Neural cell (in vitro differentiated cells): ENCODE measurements around the gene NAE1. TPM values are rescaled to one million over a fixed set of nuclear protein-coding genes. Genes with fewer than 3 reads are reported as not detected.

Experiments used
- H2AFZ ChIP-seq: fragments of 200-600, 300-800 bp; sonication (generic), shearing (Covaris generic); 2 replicates; pipeline ENCODE4 v1.6.0; 2014; ENCODE audit warnings: low read depth, mild to moderate bottlenecking, antibody characterized with exemption, low read length, moderate library complexity
- H3F3A ChIP-seq: fragments of 200-600 bp; shearing (Covaris generic); 2 replicates; pipeline ENCODE4 v1.6.1; 2016; ENCODE audit warnings: mild to moderate bottlenecking, moderate library complexity, mixed read lengths, antibody characterized with exemption, low read length; ENCODE audit not compliant: insufficient read depth, poor library complexity, severe bottlenecking
- H3K27ac ChIP-seq: fragments of 200-600, 300-800 bp; sonication (generic), shearing (Covaris generic); 2 replicates; pipeline ENCODE4 v1.5.1; 2014; ENCODE audit warnings: mild to moderate bottlenecking, low read length, moderate library complexity
- H3K27me3 ChIP-seq: fragments of 300-800, 200-600 bp; sonication (generic), shearing (Covaris generic); 2 replicates; pipeline ENCODE4 v1.6.0; 2014; ENCODE audit warnings: mild to moderate bottlenecking, low read depth, low read length, moderate library complexity; ENCODE audit not compliant: insufficient read depth
- H3K36me3 ChIP-seq: fragments of 300-800, 200-600 bp; sonication (generic), shearing (Covaris generic); 2 replicates; pipeline ENCODE4 v1.5.1; 2014; ENCODE audit warnings: mild to moderate bottlenecking, antibody characterized with exemption, low read length, moderate library complexity; ENCODE audit not compliant: insufficient read depth
- H3K4me2 ChIP-seq: fragments of 300-800, 200-600 bp; sonication (generic), shearing (Covaris generic); 2 replicates; pipeline ENCODE4 v1.6.0; 2014; ENCODE audit warnings: mild to moderate bottlenecking, low read length
- H3K4me3 ChIP-seq: fragments of 300-800, 200-600 bp; sonication (generic), shearing (Covaris generic); 2 replicates; pipeline ENCODE4 v1.5.1; 2014; ENCODE audit warnings: mild to moderate bottlenecking, low read length, moderate library complexity
- H3K79me2 ChIP-seq: fragments of 200-600 bp; shearing (Covaris generic); replicated peaks from 2 replicates; pipeline ENCODE4 v1.6.0; 2014; ENCODE audit warnings: mild to moderate bottlenecking, low read length, moderate library complexity; ENCODE audit not compliant: insufficient read depth
- H3K9ac ChIP-seq: fragments of 300-800, 200-600 bp; sonication (generic), shearing (Covaris generic); 2 replicates; pipeline ENCODE4 v1.6.1; 2016; ENCODE audit warnings: mild to moderate bottlenecking, low read length, mixed read lengths
- H3K9me2 ChIP-seq: fragments of 200-600 bp; shearing (Covaris generic); 2 replicates; pipeline ENCODE4 v1.6.1; 2016; ENCODE audit warnings: mild to moderate bottlenecking, low read length, mixed read lengths; ENCODE audit not compliant: insufficient read depth
- H3K9me3 ChIP-seq: fragments of 200-600, 300-800 bp; sonication (generic), shearing (Covaris generic); 2 replicates; pipeline ENCODE4 v1.6.1; 2016; ENCODE audit warnings: mild to moderate bottlenecking, mixed run types, low read length, moderate library complexity, mixed read lengths
- H4K20me1 ChIP-seq: fragments of 200-600 bp; shearing (Covaris generic); 2 replicates; pipeline ENCODE4 v1.6.1; 2016; ENCODE audit warnings: mild to moderate bottlenecking, mixed run types; ENCODE audit not compliant: insufficient read depth
- EP300 ChIP-seq: fragments of 450-650 bp; conservative IDR thresholded peaks from 2 replicates; pipeline ENCODE4 v1.6.1; 2014; ENCODE audit warnings: antibody characterized with exemption, mild to moderate bottlenecking, moderate library complexity; ENCODE audit not compliant: poor library complexity, severe bottlenecking
- EZH2 ChIP-seq: fragments of 200-600, 300-800 bp; shearing (Covaris generic), sonication (generic); IDR thresholded peaks from 2 replicates; pipeline ENCODE4 v1.6.1; 2014; ENCODE audit warnings: antibody characterized with exemption, low read length, borderline replicate concordance, mild to moderate bottlenecking; ENCODE audit not compliant: insufficient read depth, poor library complexity, severe bottlenecking
- MXI1 ChIP-seq: fragments of 450-650 bp; conservative IDR thresholded peaks from 2 replicates; pipeline ENCODE4 v1.6.1; 2014; ENCODE audit warnings: antibody characterized with exemption, mild to moderate bottlenecking; ENCODE audit not compliant: poor library complexity, severe bottlenecking
- POLR2AphosphoS5 ChIP-seq: IDR thresholded peaks from 2 replicates; pipeline ENCODE4 v1.6.1; 2012
- RAD21 ChIP-seq: fragments of 450-650 bp; conservative IDR thresholded peaks from 2 replicates; pipeline ENCODE4 v1.6.1; 2014; ENCODE audit warnings: antibody characterized with exemption, mild to moderate bottlenecking, moderate library complexity
- SMC3 ChIP-seq: fragments of 450-650 bp; conservative IDR thresholded peaks from 2 replicates; pipeline ENCODE4 v1.6.1; 2014; ENCODE audit warnings: antibody characterized with exemption, mild to moderate bottlenecking, moderate library complexity; ENCODE audit not compliant: poor library complexity
- TAF1 ChIP-seq: IDR thresholded peaks from 2 replicates; pipeline ENCODE4 v1.6.1; 2012; ENCODE audit warnings: low read depth
- polyA plus RNA-seq: library from polyadenylated mRNA; depleted of rRNA; stranded (reverse); fragments of >200 nt; gene quantifications from 2 replicates; pipeline ENCODE4 v1.2.3, GENCODE V29; 2014
- TF ChIP-seq, protein P1 (sequence below): fragments of 450-650 bp; IDR thresholded peaks from 2 replicates; pipeline ENCODE4 v1.5.1; 2014; ENCODE audit warnings: antibody characterized with exemption, mild to moderate bottlenecking, moderate library complexity; ENCODE audit not compliant: poor library complexity, severe bottlenecking
- TF ChIP-seq, protein P2 (sequence below): IDR thresholded peaks from 2 replicates; pipeline ENCODE4 v1.6.1; 2012; ENCODE audit warnings: borderline replicate concordance

The NAE1 gene
- polyA plus RNA-seq, 1 donor from 2014 or later, result 227 TPM

DNA sequence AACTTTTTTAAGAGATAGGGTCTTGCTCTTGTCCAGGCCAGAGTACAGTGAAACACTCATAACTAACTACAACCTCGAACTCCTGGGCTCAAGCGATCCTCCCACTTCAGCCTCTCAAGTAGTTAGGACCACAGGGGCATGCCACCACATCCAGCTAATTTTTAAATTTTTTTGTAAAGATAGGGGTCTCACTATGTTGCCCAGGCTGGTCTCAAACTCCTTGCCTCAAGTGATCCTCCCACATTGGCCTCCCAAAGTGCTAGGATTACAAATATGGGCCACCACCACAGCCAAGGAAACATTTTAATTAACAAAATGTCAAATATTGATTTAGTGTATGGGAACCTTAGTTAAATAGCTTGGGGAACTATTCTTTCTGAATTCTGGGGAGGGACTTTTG lies 76.6 kb downstream of the NAE1 start:
- H2AFZ ChIP-seq, result no peak overlapping the region
- H4K20me1 ChIP-seq, result no peaks in the 10 kb centered on the region
- no peaks in the 10 kb centered on the region for H3K9me2 ChIP-seq
- H3K79me2 ChIP-seq, result peaks cover 26% of the 10 kb centered on the region
- no peak overlapping the region for H3K27ac ChIP-seq
- no peaks in the 10 kb centered on the region for H3K36me3 ChIP-seq
- H3K27me3 ChIP-seq, result no peaks in the 10 kb centered on the region
- H3F3A ChIP-seq, result no peaks in the 10 kb centered on the region
- no peak overlapping the region for H3K4me2 ChIP-seq
- no peaks in the 10 kb centered on the region for H3K9me3 ChIP-seq
- no peak overlapping the region for H3K9ac ChIP-seq
- no peak overlapping the region for H3K4me3 ChIP-seq
- TF ChIP-seq MXI1 (no peak), TAF1 (no peak), RAD21 (no peak), SMC3 (no peak), EZH2 (no peak), POLR2AphosphoS5 (no peak), EP300 (no peak)
- TF ChIP-seq, protein P1, sequence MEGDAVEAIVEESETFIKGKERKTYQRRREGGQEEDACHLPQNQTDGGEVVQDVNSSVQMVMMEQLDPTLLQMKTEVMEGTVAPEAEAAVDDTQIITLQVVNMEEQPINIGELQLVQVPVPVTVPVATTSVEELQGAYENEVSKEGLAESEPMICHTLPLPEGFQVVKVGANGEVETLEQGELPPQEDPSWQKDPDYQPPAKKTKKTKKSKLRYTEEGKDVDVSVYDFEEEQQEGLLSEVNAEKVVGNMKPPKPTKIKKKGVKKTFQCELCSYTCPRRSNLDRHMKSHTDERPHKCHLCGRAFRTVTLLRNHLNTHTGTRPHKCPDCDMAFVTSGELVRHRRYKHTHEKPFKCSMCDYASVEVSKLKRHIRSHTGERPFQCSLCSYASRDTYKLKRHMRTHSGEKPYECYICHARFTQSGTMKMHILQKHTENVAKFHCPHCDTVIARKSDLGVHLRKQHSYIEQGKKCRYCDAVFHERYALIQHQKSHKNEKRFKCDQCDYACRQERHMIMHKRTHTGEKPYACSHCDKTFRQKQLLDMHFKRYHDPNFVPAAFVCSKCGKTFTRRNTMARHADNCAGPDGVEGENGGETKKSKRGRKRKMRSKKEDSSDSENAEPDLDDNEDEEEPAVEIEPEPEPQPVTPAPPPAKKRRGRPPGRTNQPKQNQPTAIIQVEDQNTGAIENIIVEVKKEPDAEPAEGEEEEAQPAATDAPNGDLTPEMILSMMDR, result no peak

DNA sequence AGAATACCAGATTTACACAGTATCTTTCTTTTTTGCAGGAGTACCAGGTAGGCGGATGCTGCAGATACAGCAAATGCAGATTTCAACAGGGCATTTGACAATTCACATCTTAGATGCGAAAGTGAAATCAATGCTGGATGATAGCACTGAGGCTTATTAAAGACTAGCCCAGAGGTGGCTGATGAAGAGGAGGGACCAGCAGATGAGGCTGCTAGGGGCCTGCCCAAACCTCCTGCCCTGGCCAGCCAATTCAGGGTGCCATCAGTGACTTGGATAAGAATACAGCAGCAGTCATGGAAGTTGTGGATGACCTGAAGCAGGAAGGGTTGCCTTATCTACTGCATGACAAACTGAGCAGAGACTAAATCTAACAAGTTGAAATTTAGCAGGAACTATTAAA lies 77.8 kb downstream of the NAE1 start:
- Histone ChIP-seq H3K9me2 (no peaks in the 10 kb centered on the region), H3F3A (no peaks in the 10 kb centered on the region), H3K36me3 (no peaks in the 10 kb centered on the region), H3K4me2 (no peak overlapping the region), H3K27ac (no peak overlapping the region), H4K20me1 (no peaks in the 10 kb centered on the region), H3K27me3 (no peaks in the 10 kb centered on the region), H3K9ac (no peak overlapping the region), H3K79me2 (peaks cover 39% of the 10 kb centered on the region), H3K9me3 (no peaks in the 10 kb centered on the region), H3K4me3 (no peak overlapping the region), H2AFZ (no peak overlapping the region)
- TF ChIP-seq EP300, result no peak
- no peak for TF ChIP-seq TAF1
- TF ChIP-seq RAD21, result no peak
- TF ChIP-seq MXI1, result no peak
- no peak for TF ChIP-seq EZH2
- TF ChIP-seq, protein P1, result no peak
- TF ChIP-seq, protein P2, sequence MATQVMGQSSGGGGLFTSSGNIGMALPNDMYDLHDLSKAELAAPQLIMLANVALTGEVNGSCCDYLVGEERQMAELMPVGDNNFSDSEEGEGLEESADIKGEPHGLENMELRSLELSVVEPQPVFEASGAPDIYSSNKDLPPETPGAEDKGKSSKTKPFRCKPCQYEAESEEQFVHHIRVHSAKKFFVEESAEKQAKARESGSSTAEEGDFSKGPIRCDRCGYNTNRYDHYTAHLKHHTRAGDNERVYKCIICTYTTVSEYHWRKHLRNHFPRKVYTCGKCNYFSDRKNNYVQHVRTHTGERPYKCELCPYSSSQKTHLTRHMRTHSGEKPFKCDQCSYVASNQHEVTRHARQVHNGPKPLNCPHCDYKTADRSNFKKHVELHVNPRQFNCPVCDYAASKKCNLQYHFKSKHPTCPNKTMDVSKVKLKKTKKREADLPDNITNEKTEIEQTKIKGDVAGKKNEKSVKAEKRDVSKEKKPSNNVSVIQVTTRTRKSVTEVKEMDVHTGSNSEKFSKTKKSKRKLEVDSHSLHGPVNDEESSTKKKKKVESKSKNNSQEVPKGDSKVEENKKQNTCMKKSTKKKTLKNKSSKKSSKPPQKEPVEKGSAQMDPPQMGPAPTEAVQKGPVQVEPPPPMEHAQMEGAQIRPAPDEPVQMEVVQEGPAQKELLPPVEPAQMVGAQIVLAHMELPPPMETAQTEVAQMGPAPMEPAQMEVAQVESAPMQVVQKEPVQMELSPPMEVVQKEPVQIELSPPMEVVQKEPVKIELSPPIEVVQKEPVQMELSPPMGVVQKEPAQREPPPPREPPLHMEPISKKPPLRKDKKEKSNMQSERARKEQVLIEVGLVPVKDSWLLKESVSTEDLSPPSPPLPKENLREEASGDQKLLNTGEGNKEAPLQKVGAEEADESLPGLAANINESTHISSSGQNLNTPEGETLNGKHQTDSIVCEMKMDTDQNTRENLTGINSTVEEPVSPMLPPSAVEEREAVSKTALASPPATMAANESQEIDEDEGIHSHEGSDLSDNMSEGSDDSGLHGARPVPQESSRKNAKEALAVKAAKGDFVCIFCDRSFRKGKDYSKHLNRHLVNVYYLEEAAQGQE, result no peak
- no peak for TF ChIP-seq SMC3
- TF ChIP-seq POLR2AphosphoS5, result no peak

Other genes with a start within 250 kb of the NAE1 start
- gene CMTM3, start 226.3 kb downstream of the NAE1 start, polyA plus RNA-seq, result 7.7 and 8.2 TPM in 2 replicates
- gene CMTM4, start 134.2 kb downstream of the NAE1 start, polyA plus RNA-seq, result 26.1 and 27.2 TPM in 2 replicates
- 237 and 249 TPM in 2 replicates for gene DYNC1LI2, start 79.4 kb downstream of the NAE1 start, polyA plus RNA-seq
- 0.38 TPM in 1 of 2 replicates, not detected in the other for gene TERB1, start 29.4 kb downstream of the NAE1 start, polyA plus RNA-seq
- not detected in 2 replicates for gene CA7, start 13.4 kb upstream of the NAE1 start, polyA plus RNA-seq
- 3.0 and 4.2 TPM in 2 replicates for gene PDP2, start 49.5 kb upstream of the NAE1 start, polyA plus RNA-seq
- gene CDH16, start 87.9 kb upstream of the NAE1 start, polyA plus RNA-seq, result not detected in 2 replicates
- 1.0 TPM in 2 replicates for gene RRAD, start 94.6 kb upstream of the NAE1 start, polyA plus RNA-seq
- 323 and 339 TPM in 2 replicates for gene CIAO2B, start 103.4 kb upstream of the NAE1 start, polyA plus RNA-seq
- gene CES2, start 104.5 kb upstream of the NAE1 start, polyA plus RNA-seq, result 22.9 and 31.4 TPM in 2 replicates
- gene CES3, start 130.3 kb upstream of the NAE1 start, polyA plus RNA-seq, result 1.8 and 3.7 TPM in 2 replicates
- gene CES4A, start 157.6 kb upstream of the NAE1 start, polyA plus RNA-seq, result 47.0 and 51.2 TPM in 2 replicates
- gene CBFB, start 198.2 kb upstream of the NAE1 start, polyA plus RNA-seq, result 31.1 and 32.6 TPM in 2 replicates